Fibroblast of skin of right quadriceps (primary cell): Measurements from ENCODE around the gene PQBP1.
"Not testable (repeated sequence)": the region's sequence is repeated elsewhere in the genome, so short reads cannot be mapped to it uniquely, and the experiment has no call there.

ENCODE experiments used
- DNase-seq: peaks from one replicate; pipeline ENCODE4 v3.0.0-alpha.2; 2013

Gene PQBP1

DNA sequence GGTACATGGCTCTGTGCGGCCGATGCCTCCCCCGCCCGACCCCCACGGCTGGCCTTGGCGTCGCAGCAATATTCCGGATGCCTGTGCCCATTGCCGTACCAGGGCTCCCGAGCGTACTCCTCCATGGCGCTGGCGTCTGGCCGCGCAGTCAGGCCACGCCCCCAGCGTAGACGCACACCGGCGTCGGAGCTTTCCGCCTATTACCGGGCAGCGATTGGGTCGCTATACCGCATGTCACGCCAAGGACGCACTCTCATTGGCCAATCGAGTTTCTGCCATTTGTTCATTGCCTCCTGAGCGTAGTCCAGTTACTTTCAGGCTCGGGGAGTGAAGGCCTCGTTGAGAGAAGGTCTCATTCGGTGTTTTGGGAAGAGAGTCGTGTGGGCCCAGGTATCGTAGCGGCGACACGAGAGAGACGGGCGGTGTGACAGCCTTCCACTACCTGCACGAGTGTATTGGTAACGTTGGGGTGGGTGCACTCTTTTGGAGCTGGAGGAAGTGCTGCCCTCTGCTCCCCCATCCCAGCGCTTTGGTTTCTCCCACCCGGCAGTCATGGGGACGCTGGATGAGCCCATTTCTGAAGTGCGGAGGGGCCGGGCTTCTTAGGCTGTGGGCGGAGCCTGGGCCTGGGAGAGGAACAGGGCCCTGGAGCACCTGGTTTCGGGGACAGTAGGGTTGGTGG, at the start of gene PQBP1, which contains the start of gene TIMM17B:
Gene PQBP1 (plus strand): TSS at position 306 of the 682 bp plus-strand sequence. CDS start 580 bp downstream, outside the sequence.
Gene TIMM17B (minus strand): TSS at position 144 of the 682 bp plus-strand sequence. CDS start 19 bp downstream, at position 125.
- DNase-seq: peak; percentile 96

DNA sequence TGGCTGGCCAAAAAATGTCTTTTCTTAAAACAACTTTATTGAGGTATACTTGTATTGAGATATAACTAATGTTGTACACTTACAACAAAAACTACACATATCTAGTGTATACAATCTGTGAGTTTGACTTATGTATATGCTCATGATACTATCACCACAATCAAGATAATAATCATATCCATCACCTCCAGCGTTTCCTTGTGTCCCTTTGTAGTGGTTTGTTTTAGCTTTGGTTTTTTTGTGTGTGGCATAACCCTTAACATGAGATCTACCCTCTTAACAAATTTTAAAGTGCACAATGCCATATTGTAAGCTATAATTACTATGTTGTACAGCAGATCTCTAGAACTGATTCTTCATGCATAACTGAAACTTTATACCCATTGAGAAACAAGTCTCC, 48.9 kb upstream of the PQBP1 start:
- DNase-seq: no peak

DNA sequence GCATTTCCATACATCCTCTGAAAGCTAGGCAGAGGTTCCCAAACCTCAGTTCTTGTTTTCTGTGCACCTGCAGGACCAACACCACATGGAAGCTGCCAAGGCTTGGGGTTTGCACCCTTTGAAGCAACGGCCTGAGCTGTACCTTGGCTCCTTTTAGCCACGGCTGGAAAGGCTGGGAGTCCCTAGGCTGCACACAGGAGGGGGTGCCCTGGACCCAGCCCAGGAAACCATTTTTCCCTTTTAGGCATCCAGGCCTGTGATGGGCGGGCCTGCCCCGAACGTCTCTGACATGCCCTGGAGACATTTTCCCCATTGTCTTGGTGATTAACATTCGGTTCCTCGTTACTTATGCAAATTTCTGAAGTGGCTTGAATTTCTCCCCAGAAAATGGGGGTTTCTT, 44.9 kb upstream of the PQBP1 start:
- DNase-seq: no peak

DNA sequence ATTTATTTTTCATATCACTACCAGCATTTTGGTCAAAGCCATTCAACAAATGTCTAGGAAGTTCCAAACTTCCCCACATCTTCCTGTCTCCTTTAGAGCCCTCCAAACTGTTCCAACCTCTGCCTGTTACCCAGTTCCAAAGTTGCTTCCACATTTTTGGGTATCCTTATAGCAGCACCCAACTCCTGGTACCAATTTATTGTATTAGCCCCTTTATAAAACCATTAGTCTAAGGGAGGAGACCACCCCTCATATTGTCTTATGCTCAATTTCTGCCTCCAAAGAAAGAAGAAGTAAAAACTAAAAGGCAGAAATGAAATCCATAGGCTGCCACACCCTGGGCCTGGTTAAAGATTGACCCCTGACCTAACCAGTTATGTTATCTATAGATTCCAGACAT, 44.2 kb upstream of the PQBP1 start:
- not testable (repeated sequence) for DNase-seq

- not testable (repeated sequence) for DNase-seq
Measured at GRCh38 chrX:48854121-48854804, 43.5 kb upstream of the PQBP1 start.

DNA sequence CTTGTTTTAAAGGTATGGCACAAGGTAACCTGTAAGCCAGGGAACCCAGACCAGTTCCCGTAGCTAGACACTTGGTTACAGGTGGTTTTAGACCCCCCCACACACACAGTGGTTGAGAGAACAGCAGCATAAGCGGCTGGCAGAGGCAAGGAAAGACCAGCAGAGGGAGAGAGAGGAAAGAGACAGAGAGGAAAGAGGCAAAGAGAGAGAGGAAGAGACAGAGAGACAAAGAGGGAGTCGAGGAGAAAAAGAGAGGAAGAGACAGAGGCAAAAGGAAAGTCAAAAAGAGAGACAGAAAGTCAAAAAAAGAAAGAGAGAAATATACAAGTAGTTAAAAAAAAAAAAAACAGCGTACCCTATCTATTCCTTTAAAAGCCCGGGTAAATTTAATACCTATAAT, 42.8 kb upstream of the PQBP1 start:
- DNase-seq: peak; percentile 2

- peak; percentile 27 for DNase-seq
Measured at GRCh38 chrX:48864210-48864609, 33.5 kb upstream of the PQBP1 start.

DNA sequence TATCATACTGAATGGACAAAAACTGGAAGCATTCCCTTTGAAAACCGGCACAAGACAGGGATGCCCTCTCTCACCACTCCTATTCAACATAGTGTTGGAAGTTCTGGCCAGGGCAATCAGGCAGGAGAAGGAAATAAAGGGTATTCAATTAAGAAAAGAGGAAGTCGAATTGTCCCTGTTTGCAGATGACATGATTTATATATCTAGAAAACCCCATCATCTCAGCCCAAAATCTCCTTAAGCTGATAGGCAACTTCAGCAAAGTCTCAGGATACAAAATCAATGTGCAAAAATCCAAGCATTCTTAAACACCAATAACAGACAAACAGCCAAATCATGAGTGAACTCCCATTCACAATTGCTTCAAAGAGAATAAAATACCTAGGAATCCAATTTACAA, 25.7 kb upstream of the PQBP1 start:
- not testable (repeated sequence) for DNase-seq

- DNase-seq: not testable (repeated sequence)
Measured at GRCh38 chrX:48876944-48877343, 20.8 kb upstream of the PQBP1 start.

GRCh38 chrX:48883729-48884128, 14.0 kb upstream of the PQBP1 start:
- DNase-seq: no peak

GRCh38 chrX:48886586-48886985, 11.1 kb upstream of the PQBP1 start:
- not testable (repeated sequence) for DNase-seq

DNA sequence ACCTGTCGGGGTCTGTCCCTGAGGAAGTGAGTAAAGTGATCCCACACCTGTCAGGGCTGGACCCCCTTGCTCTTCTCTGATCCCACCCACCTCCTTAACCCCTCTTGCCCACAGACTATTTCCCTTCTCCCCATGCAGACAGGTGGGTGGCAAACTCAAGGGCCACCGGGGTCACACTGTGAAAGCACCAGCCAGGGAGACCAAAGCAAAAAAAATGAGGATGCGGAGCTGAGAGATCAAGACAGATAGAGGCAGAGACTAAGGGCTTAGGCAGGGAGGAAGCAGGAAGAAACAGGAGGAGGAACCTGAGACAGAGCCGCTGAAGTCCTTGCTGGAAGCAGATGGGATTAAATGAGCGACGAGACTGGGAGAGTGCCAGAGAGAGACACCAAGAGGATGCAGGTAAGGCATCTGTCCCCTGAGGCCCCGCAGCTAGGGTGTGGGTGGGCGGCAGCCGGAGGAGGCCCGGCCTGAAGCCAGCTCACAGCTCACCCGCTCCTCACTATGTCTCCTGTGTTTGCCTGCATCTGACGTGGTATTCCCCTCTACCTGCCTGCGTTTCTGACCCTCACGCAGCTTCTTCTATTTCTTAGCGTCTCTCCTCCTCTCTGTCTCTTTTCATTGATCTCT, 7.3 kb upstream of the PQBP1 start:
- DNase-seq: no peak

GRCh38 chrX:48890934-48891401, 6.8 kb upstream of the PQBP1 start:
- DNase-seq: no peak

DNA sequence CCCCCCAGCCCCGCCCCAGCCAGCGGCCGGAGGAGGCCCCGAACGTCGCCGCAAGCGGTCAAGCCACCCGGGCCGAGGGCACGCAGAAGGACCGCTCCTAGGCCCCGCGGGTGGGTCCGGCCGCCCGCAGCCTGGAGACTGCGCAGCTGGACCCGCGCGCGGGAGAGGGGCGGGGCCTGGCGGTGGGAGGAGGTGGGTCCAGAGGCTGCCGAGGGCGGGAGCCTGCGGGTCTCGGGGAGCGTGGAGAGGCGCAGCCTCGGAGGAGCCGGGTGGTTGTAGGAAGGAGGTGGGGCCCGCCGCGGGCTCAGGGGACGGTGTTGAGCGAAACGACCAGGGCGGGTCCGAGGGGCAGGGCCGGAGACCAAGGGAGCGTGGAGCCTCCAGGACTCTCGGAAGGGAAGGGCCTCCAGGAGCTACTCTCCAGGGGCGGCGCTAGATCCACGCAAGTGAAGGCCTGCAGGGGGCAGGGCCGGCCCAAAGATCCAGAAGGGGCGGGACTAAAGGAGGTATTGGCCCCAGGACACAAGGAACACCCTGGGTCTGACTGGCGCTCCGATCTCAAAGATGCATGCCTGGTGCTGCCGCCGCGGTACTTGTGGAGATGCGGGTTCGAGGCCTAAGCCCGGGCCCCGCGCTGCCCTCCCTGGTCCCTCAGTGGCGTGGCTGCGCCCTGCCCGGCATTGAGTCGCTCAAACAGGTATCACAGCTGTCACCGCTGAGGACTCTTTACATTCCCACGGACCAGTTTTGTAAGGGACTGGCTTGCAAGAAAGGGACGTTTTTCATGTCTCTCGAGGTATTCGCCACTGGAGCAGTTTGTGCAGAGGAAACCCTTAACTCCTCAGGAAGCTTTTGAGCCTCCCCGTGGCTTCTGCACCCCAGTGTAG, 6.1 kb upstream of the PQBP1 start:
- DNase-seq: peak; percentile 79

- no peak for DNase-seq
Measured at GRCh38 chrX:48892896-48893295, 4.8 kb upstream of the PQBP1 start.

- no peak for DNase-seq
Measured at GRCh38 chrX:48893556-48894348, 4.0 kb upstream of the PQBP1 start.

DNA sequence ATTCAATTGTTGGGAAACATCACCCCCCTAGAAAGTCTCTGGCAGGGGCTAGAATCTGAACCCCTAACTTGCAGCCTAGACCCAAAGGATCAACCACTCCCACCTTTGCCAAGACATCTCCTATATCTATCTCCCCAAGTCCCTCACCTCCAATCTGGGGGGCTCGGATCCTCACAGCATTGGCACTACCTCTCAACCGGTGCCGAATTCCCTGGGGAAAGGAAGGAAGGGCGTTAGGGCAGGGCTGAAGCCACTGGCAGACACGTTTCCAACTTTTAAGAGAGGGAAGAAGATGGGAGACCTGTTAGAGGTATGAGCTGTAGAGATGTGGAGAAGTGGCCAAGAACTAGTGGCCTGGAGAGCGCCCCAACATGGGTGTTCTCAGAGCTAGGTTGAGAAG, 2.8 kb upstream of the PQBP1 start:
- no peak for DNase-seq

DNA sequence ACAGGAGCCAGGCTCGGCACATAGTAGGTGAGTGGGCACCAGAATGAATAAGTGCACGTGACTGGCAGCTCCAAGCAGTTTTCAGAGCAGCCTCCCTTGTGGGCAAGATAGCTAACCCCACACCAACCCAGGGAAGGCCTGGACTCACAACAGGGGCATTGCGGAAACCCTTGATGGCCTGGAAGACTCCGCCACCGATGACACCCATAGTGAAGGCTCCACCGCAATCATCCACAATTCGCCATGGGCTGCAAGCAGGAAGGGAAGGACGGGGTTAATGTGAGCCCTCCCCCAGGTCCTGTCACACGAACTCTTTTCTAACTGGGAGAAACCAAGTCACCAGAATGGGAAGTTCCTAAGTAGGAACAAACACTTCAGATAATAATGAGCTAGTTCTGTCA, 1.1 kb upstream of the PQBP1 start:
- peak; percentile 13 for DNase-seq

DNA sequence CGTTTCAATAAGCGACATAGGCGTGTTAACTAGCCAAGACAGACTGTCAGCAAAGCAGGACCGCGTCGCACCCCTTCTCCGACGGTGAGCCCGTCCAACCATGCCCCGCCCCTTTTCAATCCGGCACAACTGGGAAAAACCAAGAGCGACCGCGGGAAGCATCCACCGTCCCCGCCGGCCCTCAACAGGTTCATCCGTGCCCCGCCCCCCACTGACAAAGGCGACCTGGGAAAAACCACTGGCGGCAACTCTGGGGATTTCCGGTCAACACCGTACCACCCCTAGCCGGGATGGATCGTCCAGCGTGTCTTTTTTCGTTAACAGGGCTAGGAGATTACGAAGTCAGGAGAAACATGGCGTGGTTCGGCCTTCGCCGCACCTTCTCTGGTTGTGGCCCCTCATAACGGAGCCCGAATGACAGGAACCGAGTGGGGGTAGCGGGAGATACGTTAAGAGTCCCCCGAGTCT, 539 bp upstream of the PQBP1 start:
- DNase-seq: peak; percentile 63

GRCh38 chrX:48899078-48899410, 1.3 kb downstream of the PQBP1 start:
- no peak for DNase-seq

GRCh38 chrX:48901069-48901468, 3.3 kb downstream of the PQBP1 start:
- DNase-seq: no peak

DNA sequence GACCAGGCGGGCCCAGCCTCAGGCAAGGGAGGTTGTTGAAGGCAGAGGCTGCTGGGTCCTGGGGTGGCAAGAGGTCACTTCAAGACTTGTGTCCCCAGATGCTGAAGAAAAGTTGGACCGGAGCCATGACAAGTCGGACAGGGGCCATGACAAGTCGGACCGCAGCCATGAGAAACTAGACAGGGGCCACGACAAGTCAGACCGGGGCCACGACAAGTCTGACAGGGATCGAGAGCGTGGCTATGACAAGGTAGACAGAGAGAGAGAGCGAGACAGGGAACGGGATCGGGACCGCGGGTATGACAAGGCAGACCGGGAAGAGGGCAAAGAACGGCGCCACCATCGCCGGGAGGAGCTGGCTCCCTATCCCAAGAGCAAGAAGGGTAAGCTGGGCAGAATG, 4.4 kb downstream of the PQBP1 start:
- DNase-seq: no peak
